Measurements from ENCODE around the gene TMEM30A.
A peak's percentile ranks its signal among the peaks of the same experiment; 100 is the strongest.

TMEM30A gene

GRCh38 chr6:75217193-75217592 is 67.4 kb downstream of the TMEM30A start:
- H3K4me3 ChIP-seq (ENCODE audit: low read length in 2 of 2), result no peak overlapping the region
- no peak overlapping the region for H3K27ac ChIP-seq (ENCODE audit: low read length)
- H3K4me1 ChIP-seq (ENCODE audit: control insufficient read depth, insufficient read depth, low read length), result peaks cover 3% of the 10 kb centered on the region
- H3K27me3 ChIP-seq (ENCODE audit: control insufficient read depth in 1 of 2, insufficient read depth in 2 of 2, low read length in 2 of 2), result no peaks in the 10 kb centered on the region
- H3K9ac ChIP-seq (ENCODE audit: low read length in 2 of 2), result no peak overlapping the region
- no peaks in the 10 kb centered on the region for H3K36me3 ChIP-seq (ENCODE audit: control insufficient read depth in 2 of 2, insufficient read depth in 2 of 2, low read length in 2 of 2)
- H3K9me3 ChIP-seq (ENCODE audit: control insufficient read depth in 2 of 2, low read length in 2 of 2), result no peaks in the 10 kb centered on the region

GRCh38 chr6:75215291-75215690 is 69.3 kb downstream of the TMEM30A start:
- no peaks in the 10 kb centered on the region for H3K9me3 ChIP-seq (ENCODE audit: control insufficient read depth in 2 of 2, low read length in 2 of 2)
- no peak overlapping the region for H3K27ac ChIP-seq (ENCODE audit: low read length)
- no peak overlapping the region for H3K9ac ChIP-seq (ENCODE audit: low read length in 2 of 2)
- H3K4me3 ChIP-seq (ENCODE audit: low read length in 2 of 2), result no peak overlapping the region
- H3K36me3 ChIP-seq (ENCODE audit: control insufficient read depth in 2 of 2, insufficient read depth in 2 of 2, low read length in 2 of 2), result no peaks in the 10 kb centered on the region
- peaks cover 3% of the 10 kb centered on the region for H3K4me1 ChIP-seq (ENCODE audit: control insufficient read depth, insufficient read depth, low read length)
- no peaks in the 10 kb centered on the region for H3K27me3 ChIP-seq (ENCODE audit: control insufficient read depth in 1 of 2, insufficient read depth in 2 of 2, low read length in 2 of 2)

GRCh38 chr6:75213732-75214131 is 70.9 kb downstream of the TMEM30A start:
- Histone ChIP-seq H3K9ac (ENCODE audit: low read length in 2 of 2) (no peak overlapping the region), H3K4me1 (ENCODE audit: control insufficient read depth, insufficient read depth, low read length) (peaks cover 4% of the 10 kb centered on the region), H3K27ac (ENCODE audit: low read length) (no peak overlapping the region), H3K4me3 (ENCODE audit: low read length in 2 of 2) (no peak overlapping the region), H3K27me3 (ENCODE audit: control insufficient read depth in 1 of 2, insufficient read depth in 2 of 2, low read length in 2 of 2) (no peaks in the 10 kb centered on the region), H3K9me3 (ENCODE audit: control insufficient read depth in 2 of 2, low read length in 2 of 2) (no peaks in the 10 kb centered on the region), H3K36me3 (ENCODE audit: control insufficient read depth in 2 of 2, insufficient read depth in 2 of 2, low read length in 2 of 2) (no peaks in the 10 kb centered on the region)

GRCh38 chr6:75213112-75213511 is 71.5 kb downstream of the TMEM30A start:
- Histone ChIP-seq H3K27me3 (ENCODE audit: control insufficient read depth in 1 of 2, insufficient read depth in 2 of 2, low read length in 2 of 2) (no peaks in the 10 kb centered on the region), H3K36me3 (ENCODE audit: control insufficient read depth in 2 of 2, insufficient read depth in 2 of 2, low read length in 2 of 2) (no peaks in the 10 kb centered on the region), H3K27ac (ENCODE audit: low read length) (no peak overlapping the region), H3K4me3 (ENCODE audit: low read length in 2 of 2) (no peak overlapping the region), H3K9ac (ENCODE audit: low read length in 2 of 2) (no peak overlapping the region), H3K4me1 (ENCODE audit: control insufficient read depth, insufficient read depth, low read length) (peaks cover 10% of the 10 kb centered on the region), H3K9me3 (ENCODE audit: control insufficient read depth in 2 of 2, low read length in 2 of 2) (no peaks in the 10 kb centered on the region)

- Histone ChIP-seq H3K4me3 (ENCODE audit: low read length in 2 of 2) (no peak overlapping the region), H3K4me1 (ENCODE audit: control insufficient read depth, insufficient read depth, low read length) (peaks cover 13% of the 10 kb centered on the region), H3K36me3 (ENCODE audit: control insufficient read depth in 2 of 2, insufficient read depth in 2 of 2, low read length in 2 of 2) (no peaks in the 10 kb centered on the region), H3K9me3 (ENCODE audit: control insufficient read depth in 2 of 2, low read length in 2 of 2) (no peaks in the 10 kb centered on the region), H3K9ac (ENCODE audit: low read length in 2 of 2) (no peak overlapping the region), H3K27ac (ENCODE audit: low read length) (no peak overlapping the region), H3K27me3 (ENCODE audit: control insufficient read depth in 1 of 2, insufficient read depth in 2 of 2, low read length in 2 of 2) (no peaks in the 10 kb centered on the region)
Measured at GRCh38 chr6:75211920-75212590, 72.5 kb downstream of the TMEM30A start.

GRCh38 chr6:75210885-75211739 is 73.5 kb downstream of the TMEM30A start:
- H3K36me3 ChIP-seq (ENCODE audit: control insufficient read depth in 2 of 2, insufficient read depth in 2 of 2, low read length in 2 of 2), result no peaks in the 10 kb centered on the region
- no peak overlapping the region for H3K9ac ChIP-seq (ENCODE audit: low read length in 2 of 2)
- no peaks in the 10 kb centered on the region for H3K9me3 ChIP-seq (ENCODE audit: control insufficient read depth in 2 of 2, low read length in 2 of 2)
- H3K27me3 ChIP-seq (ENCODE audit: control insufficient read depth in 1 of 2, insufficient read depth in 2 of 2, low read length in 2 of 2), result no peaks in the 10 kb centered on the region
- peaks cover 20% of the 10 kb centered on the region for H3K4me1 ChIP-seq (ENCODE audit: control insufficient read depth, insufficient read depth, low read length)
- H3K27ac ChIP-seq (ENCODE audit: low read length), result no peak overlapping the region
- H3K4me3 ChIP-seq (ENCODE audit: low read length in 2 of 2), result no peak overlapping the region

GRCh38 chr6:75209184-75209723 is 75.3 kb downstream of the TMEM30A start:
- Histone ChIP-seq H3K4me3 (ENCODE audit: low read length in 2 of 2) (no peak overlapping the region), H3K27ac (ENCODE audit: low read length) (peak overlapping the region; percentile 24), H3K9me3 (ENCODE audit: control insufficient read depth in 2 of 2, low read length in 2 of 2) (no peaks in the 10 kb centered on the region), H3K27me3 (ENCODE audit: control insufficient read depth in 1 of 2, insufficient read depth in 2 of 2, low read length in 2 of 2) (no peaks in the 10 kb centered on the region), H3K36me3 (ENCODE audit: control insufficient read depth in 2 of 2, insufficient read depth in 2 of 2, low read length in 2 of 2) (no peaks in the 10 kb centered on the region), H3K9ac (ENCODE audit: low read length in 2 of 2) (no peak overlapping the region), H3K4me1 (ENCODE audit: control insufficient read depth, insufficient read depth, low read length) (peaks cover 30% of the 10 kb centered on the region)

GRCh38 chr6:75208298-75209183 is 76.1 kb downstream of the TMEM30A start:
- Histone ChIP-seq H3K36me3 (ENCODE audit: control insufficient read depth in 2 of 2, insufficient read depth in 2 of 2, low read length in 2 of 2) (no peaks in the 10 kb centered on the region), H3K27me3 (ENCODE audit: control insufficient read depth in 1 of 2, insufficient read depth in 2 of 2, low read length in 2 of 2) (no peaks in the 10 kb centered on the region), H3K4me3 (ENCODE audit: low read length in 2 of 2) (peak overlapping the region; percentile 20 to 64), H3K9me3 (ENCODE audit: control insufficient read depth in 2 of 2, low read length in 2 of 2) (no peaks in the 10 kb centered on the region), H3K9ac (ENCODE audit: low read length in 2 of 2) (peak overlapping the region in 1 of 2 donors; percentile 19), H3K4me1 (ENCODE audit: control insufficient read depth, insufficient read depth, low read length) (peaks cover 34% of the 10 kb centered on the region), H3K27ac (ENCODE audit: low read length) (peak overlapping the region; percentile 24)

- Histone ChIP-seq H3K36me3 (ENCODE audit: control insufficient read depth in 2 of 2, insufficient read depth in 2 of 2, low read length in 2 of 2) (no peaks in the 10 kb centered on the region), H3K9ac (ENCODE audit: low read length in 2 of 2) (peak overlapping the region; percentile 95 to 96), H3K4me1 (ENCODE audit: control insufficient read depth, insufficient read depth, low read length) (peaks cover 46% of the 10 kb centered on the region), H3K4me3 (ENCODE audit: low read length in 2 of 2) (peak overlapping the region; percentile 93 to 94), H3K27ac (ENCODE audit: low read length) (peak overlapping the region; percentile 94), H3K9me3 (ENCODE audit: control insufficient read depth in 2 of 2, low read length in 2 of 2) (no peaks in the 10 kb centered on the region), H3K27me3 (ENCODE audit: control insufficient read depth in 1 of 2, insufficient read depth in 2 of 2, low read length in 2 of 2) (no peaks in the 10 kb centered on the region)
Measured at GRCh38 chr6:75206576-75207342, 77.8 kb downstream of the TMEM30A start.

All from stomach smooth muscle (tissue), 2 donors.